ENCODE measurements around the gene NFX1.
"Not testable (repeated sequence)": the region's sequence is repeated elsewhere in the genome, so short reads cannot be mapped to it uniquely, and the experiment has no call there.

The NFX1 gene

DNA sequence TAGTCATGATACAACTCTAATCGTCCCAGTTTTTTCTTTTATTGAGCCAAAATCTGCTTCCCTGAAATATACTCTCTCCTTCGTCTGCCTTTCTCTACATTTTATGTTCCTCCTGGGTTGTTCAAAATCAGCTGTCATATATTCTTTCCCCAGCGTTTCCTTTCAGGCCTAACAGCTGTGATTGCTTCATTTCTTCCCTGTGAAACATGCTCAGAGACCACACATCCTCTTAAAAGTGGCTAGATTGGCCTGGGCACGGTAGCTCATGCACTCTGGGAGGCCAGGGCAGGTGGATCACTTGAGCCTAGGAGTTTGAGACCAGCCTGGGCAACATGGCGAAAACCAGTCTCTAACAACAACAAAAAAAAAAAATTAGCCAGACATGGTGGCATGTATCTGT, 25.1 kb downstream of the NFX1 start:
- H2BK120ac ChIP-seq (ENCODE audit: low read depth, low read length), result no peak overlapping the region
- no peak overlapping the region for H3K18ac ChIP-seq (ENCODE audit: low read length)
- no peaks in the 10 kb centered on the region for H3K79me1 ChIP-seq (ENCODE audit: low read length)
- H4K5ac ChIP-seq (ENCODE audit: low read length), result no peak overlapping the region
- H2AK5ac ChIP-seq (ENCODE audit: low read length), result no peak overlapping the region
- no peak overlapping the region for H3K4ac ChIP-seq (ENCODE audit: low read depth, low read length)
- no peak overlapping the region for H2BK5ac ChIP-seq (ENCODE audit: low read length)
- no peak overlapping the region for H3K9ac ChIP-seq (ENCODE audit: low read length)
- H4K8ac ChIP-seq (ENCODE audit: low read depth, low read length), result no peak overlapping the region
- H3K23ac ChIP-seq (ENCODE audit: low read length), result no peak overlapping the region
- no peak overlapping the region for H3K27ac ChIP-seq (ENCODE audit: low read depth, low read length)
- H3K4me2 ChIP-seq (ENCODE audit: low read length), result no peak overlapping the region
- H3K27me3 ChIP-seq (ENCODE audit: insufficient read depth, low read length, poor library complexity), result no peaks in the 10 kb centered on the region
- H3K79me2 ChIP-seq (ENCODE audit: control insufficient read depth, insufficient read depth, low read length), result no peaks in the 10 kb centered on the region
- H3K4me3 ChIP-seq (ENCODE audit: low read length), result no peak overlapping the region
- no peak overlapping the region for H3K56ac ChIP-seq (ENCODE audit: low read length)
- no peak for DNase-seq
- no peaks in the 10 kb centered on the region for H3K4me1 ChIP-seq (ENCODE audit: control insufficient read depth, low read depth, low read length)
- no peak overlapping the region for H2BK15ac ChIP-seq (replicated peaks; ENCODE audit: low read depth)
- peaks cover 15% of the 10 kb centered on the region for H3K36me3 ChIP-seq (ENCODE audit: control insufficient read depth, insufficient read depth, low read length)
- no CpG with 5 or more reads among the region's 5 CpGs for WGBS (ENCODE audit: extremely low coverage, insufficient coverage, low lambda C conversion rate)

DNA sequence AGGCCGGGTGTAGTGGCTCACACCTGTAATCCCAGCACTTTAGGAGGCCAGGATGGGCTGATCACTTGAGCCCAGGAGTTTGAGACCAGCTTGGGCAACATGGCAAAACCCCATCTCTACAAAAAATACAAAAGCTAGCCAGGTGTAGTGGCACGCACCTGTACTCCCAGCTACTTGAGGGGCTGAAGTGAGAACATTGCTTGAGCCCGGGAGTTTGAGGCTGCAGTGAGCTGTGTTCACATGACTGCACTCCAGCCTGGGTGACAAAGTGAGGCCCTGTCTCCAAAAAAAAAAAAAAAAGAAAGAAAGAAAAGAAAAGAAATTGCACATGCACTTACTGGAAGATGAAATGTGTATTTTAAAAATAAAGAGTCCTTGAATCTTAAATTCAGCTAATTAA, 26.8 kb downstream of the NFX1 start:
- H2AK5ac ChIP-seq (ENCODE audit: low read length); H3K4me1 ChIP-seq (ENCODE audit: control insufficient read depth, low read depth, low read length); H3K18ac ChIP-seq (ENCODE audit: low read length); H3K23ac ChIP-seq (ENCODE audit: low read length); H3K4me3 ChIP-seq (ENCODE audit: low read length); H3K9ac ChIP-seq (ENCODE audit: low read length); H3K4ac ChIP-seq (ENCODE audit: low read depth, low read length); H4K5ac ChIP-seq (ENCODE audit: low read length); H3K27me3 ChIP-seq (ENCODE audit: insufficient read depth, low read length, poor library complexity); DNase-seq; H2BK5ac ChIP-seq (ENCODE audit: low read length); H2BK15ac ChIP-seq (replicated peaks; ENCODE audit: low read depth); H3K4me2 ChIP-seq (ENCODE audit: low read length); H3K27ac ChIP-seq (ENCODE audit: low read depth, low read length); H3K56ac ChIP-seq (ENCODE audit: low read length); H3K79me2 ChIP-seq (ENCODE audit: control insufficient read depth, insufficient read depth, low read length); H2BK120ac ChIP-seq (ENCODE audit: low read depth, low read length); H4K8ac ChIP-seq (ENCODE audit: low read depth, low read length); H3K79me1 ChIP-seq (ENCODE audit: low read length): not testable (repeated sequence)
- no CpG with 5 or more reads among the region's 3 CpGs for WGBS (ENCODE audit: extremely low coverage, insufficient coverage, low lambda C conversion rate)
- peaks cover 11% of the 10 kb centered on the region for H3K36me3 ChIP-seq (ENCODE audit: control insufficient read depth, insufficient read depth, low read length)

- H3K27ac ChIP-seq (ENCODE audit: low read depth, low read length), result no peak overlapping the region
- no peak overlapping the region for H3K9ac ChIP-seq (ENCODE audit: low read length)
- DNase-seq, result no peak
These were observed 27.9 kb downstream of the NFX1 start for GRCh38 chr9:33318225-33318624.

GRCh38 chr9:33318781-33319180, 28.5 kb downstream of the NFX1 start:
- H3K9ac ChIP-seq (ENCODE audit: low read length), result no peak overlapping the region
- no peak overlapping the region for H2BK15ac ChIP-seq (replicated peaks; ENCODE audit: low read depth)
- no peak overlapping the region for H3K4me2 ChIP-seq (ENCODE audit: low read length)
- no CpG with 5 or more reads among the region's 8 CpGs for WGBS (ENCODE audit: extremely low coverage, insufficient coverage, low lambda C conversion rate)
- no peak overlapping the region for H4K8ac ChIP-seq (ENCODE audit: low read depth, low read length)
- no peak overlapping the region for H3K4ac ChIP-seq (ENCODE audit: low read depth, low read length)
- H2BK5ac ChIP-seq (ENCODE audit: low read length), result no peak overlapping the region
- H2AK5ac ChIP-seq (ENCODE audit: low read length), result no peak overlapping the region
- no peak for DNase-seq
- no peaks in the 10 kb centered on the region for H3K4me1 ChIP-seq (ENCODE audit: control insufficient read depth, low read depth, low read length)
- no peak overlapping the region for H3K27ac ChIP-seq (ENCODE audit: low read depth, low read length)
- H3K18ac ChIP-seq (ENCODE audit: low read length), result no peak overlapping the region
- no peaks in the 10 kb centered on the region for H3K79me1 ChIP-seq (ENCODE audit: low read length)
- no peak overlapping the region for H3K23ac ChIP-seq (ENCODE audit: low read length)
- H3K36me3 ChIP-seq (ENCODE audit: control insufficient read depth, insufficient read depth, low read length), result peaks cover 10% of the 10 kb centered on the region
- no peak overlapping the region for H2BK120ac ChIP-seq (ENCODE audit: low read depth, low read length)
- H3K79me2 ChIP-seq (ENCODE audit: control insufficient read depth, insufficient read depth, low read length), result no peaks in the 10 kb centered on the region
- H3K56ac ChIP-seq (ENCODE audit: low read length), result no peak overlapping the region
- H4K5ac ChIP-seq (ENCODE audit: low read length), result no peak overlapping the region
- H3K4me3 ChIP-seq (ENCODE audit: low read length), result no peak overlapping the region
- no peaks in the 10 kb centered on the region for H3K27me3 ChIP-seq (ENCODE audit: insufficient read depth, low read length, poor library complexity)

More at GRCh38 chr9:33318225-33318624, 27.9 kb downstream of the NFX1 start:
- no peak overlapping the region for H3K56ac ChIP-seq (ENCODE audit: low read length)
- no peak overlapping the region for H3K4me2 ChIP-seq (ENCODE audit: low read length)
- H4K8ac ChIP-seq (ENCODE audit: low read depth, low read length), result no peak overlapping the region
- no peaks in the 10 kb centered on the region for H3K27me3 ChIP-seq (ENCODE audit: insufficient read depth, low read length, poor library complexity)
- no peak overlapping the region for H2BK120ac ChIP-seq (ENCODE audit: low read depth, low read length)
- H4K5ac ChIP-seq (ENCODE audit: low read length), result no peak overlapping the region
- no peaks in the 10 kb centered on the region for H3K79me1 ChIP-seq (ENCODE audit: low read length)
- H3K4ac ChIP-seq (ENCODE audit: low read depth, low read length), result no peak overlapping the region
- no peaks in the 10 kb centered on the region for H3K79me2 ChIP-seq (ENCODE audit: control insufficient read depth, insufficient read depth, low read length)
- H2BK15ac ChIP-seq (replicated peaks; ENCODE audit: low read depth), result no peak overlapping the region
- H3K4me1 ChIP-seq (ENCODE audit: control insufficient read depth, low read depth, low read length), result no peaks in the 10 kb centered on the region
- H3K36me3 ChIP-seq (ENCODE audit: control insufficient read depth, insufficient read depth, low read length), result peaks cover 12% of the 10 kb centered on the region
- no peak overlapping the region for H3K18ac ChIP-seq (ENCODE audit: low read length)
- H2AK5ac ChIP-seq (ENCODE audit: low read length), result no peak overlapping the region
- no CpG with 5 or more reads among the region's 3 CpGs for WGBS (ENCODE audit: extremely low coverage, insufficient coverage, low lambda C conversion rate)
- no peak overlapping the region for H2BK5ac ChIP-seq (ENCODE audit: low read length)
- H3K23ac ChIP-seq (ENCODE audit: low read length), result no peak overlapping the region
- no peak overlapping the region for H3K4me3 ChIP-seq (ENCODE audit: low read length)

- no peak overlapping the region for H3K56ac ChIP-seq (ENCODE audit: low read length)
- H2BK15ac ChIP-seq (replicated peaks; ENCODE audit: low read depth), result no peak overlapping the region
- H3K79me2 ChIP-seq (ENCODE audit: control insufficient read depth, insufficient read depth, low read length), result no peaks in the 10 kb centered on the region
- H4K8ac ChIP-seq (ENCODE audit: low read depth, low read length), result no peak overlapping the region
- no peak overlapping the region for H3K27ac ChIP-seq (ENCODE audit: low read depth, low read length)
- H3K23ac ChIP-seq (ENCODE audit: low read length), result no peak overlapping the region
- no peak overlapping the region for H3K4me2 ChIP-seq (ENCODE audit: low read length)
- no peak overlapping the region for H3K4ac ChIP-seq (ENCODE audit: low read depth, low read length)
- no peak overlapping the region for H2BK5ac ChIP-seq (ENCODE audit: low read length)
- no peak overlapping the region for H3K9ac ChIP-seq (ENCODE audit: low read length)
- WGBS (ENCODE audit: extremely low coverage, insufficient coverage, low lambda C conversion rate), result no CpG with 5 or more reads among the region's 1 CpG
- no peaks in the 10 kb centered on the region for H3K27me3 ChIP-seq (ENCODE audit: insufficient read depth, low read length, poor library complexity)
- no peaks in the 10 kb centered on the region for H3K79me1 ChIP-seq (ENCODE audit: low read length)
- H3K18ac ChIP-seq (ENCODE audit: low read length), result no peak overlapping the region
- no peaks in the 10 kb centered on the region for H3K4me1 ChIP-seq (ENCODE audit: control insufficient read depth, low read depth, low read length)
- no peak overlapping the region for H2AK5ac ChIP-seq (ENCODE audit: low read length)
- no peak overlapping the region for H3K4me3 ChIP-seq (ENCODE audit: low read length)
- no peak overlapping the region for H4K5ac ChIP-seq (ENCODE audit: low read length)
- H3K36me3 ChIP-seq (ENCODE audit: control insufficient read depth, insufficient read depth, low read length), result peaks cover 10% of the 10 kb centered on the region
- DNase-seq, result no peak
- no peak overlapping the region for H2BK120ac ChIP-seq (ENCODE audit: low read depth, low read length)
These were observed 29.9 kb downstream of the NFX1 start for GRCh38 chr9:33320230-33320567.

DNA sequence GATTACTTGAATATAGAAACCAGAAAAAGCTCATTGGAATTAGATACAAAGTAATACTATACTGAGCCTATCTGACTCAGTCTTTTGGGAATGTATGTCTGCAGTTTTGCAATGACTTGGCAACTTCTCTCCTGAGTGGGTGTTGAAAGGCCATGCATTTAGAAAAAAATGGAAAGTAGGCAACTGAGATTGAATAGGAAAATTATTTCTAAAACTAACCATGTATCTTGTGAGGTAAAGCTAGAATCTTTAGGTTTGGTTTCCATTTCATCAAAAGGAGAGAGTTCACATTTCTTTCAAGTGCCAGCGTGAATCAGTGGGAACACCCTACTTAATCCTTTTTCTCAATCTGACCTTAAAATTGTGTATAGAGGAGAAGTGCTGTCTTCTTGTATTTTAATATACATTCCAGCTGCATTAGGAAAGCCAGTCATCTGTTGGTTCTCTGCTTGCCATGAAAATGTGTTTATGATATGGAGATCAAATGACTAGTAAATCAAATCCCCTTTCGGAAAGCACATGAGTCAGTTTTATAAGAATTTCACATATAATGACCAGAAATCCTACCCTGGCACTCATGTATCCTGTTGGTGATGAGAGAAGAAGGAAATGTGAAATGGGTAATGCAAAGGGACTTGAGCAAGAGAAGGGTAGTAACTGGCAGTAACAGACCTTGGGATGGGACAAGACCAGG, 30.4 kb downstream of the NFX1 start:
- no peak overlapping the region for H3K9ac ChIP-seq (ENCODE audit: low read length)
- no peak overlapping the region for H2BK15ac ChIP-seq (replicated peaks; ENCODE audit: low read depth)
- peaks cover 9% of the 10 kb centered on the region for H3K36me3 ChIP-seq (ENCODE audit: control insufficient read depth, insufficient read depth, low read length)
- H3K56ac ChIP-seq (ENCODE audit: low read length), result no peak overlapping the region
- WGBS (ENCODE audit: extremely low coverage, insufficient coverage, low lambda C conversion rate), result no CpG with 5 or more reads among the region's 2 CpGs
- no peak overlapping the region for H3K4me3 ChIP-seq (ENCODE audit: low read length)
- H2AK5ac ChIP-seq (ENCODE audit: low read length), result no peak overlapping the region
- H4K8ac ChIP-seq (ENCODE audit: low read depth, low read length), result no peak overlapping the region
- no peak overlapping the region for H3K27ac ChIP-seq (ENCODE audit: low read depth, low read length)
- H3K23ac ChIP-seq (ENCODE audit: low read length), result no peak overlapping the region
- H3K4me2 ChIP-seq (ENCODE audit: low read length), result no peak overlapping the region
- no peaks in the 10 kb centered on the region for H3K79me2 ChIP-seq (ENCODE audit: control insufficient read depth, insufficient read depth, low read length)
- H4K5ac ChIP-seq (ENCODE audit: low read length), result no peak overlapping the region
- no peak overlapping the region for H2BK120ac ChIP-seq (ENCODE audit: low read depth, low read length)
- H3K4ac ChIP-seq (ENCODE audit: low read depth, low read length), result no peak overlapping the region
- H3K79me1 ChIP-seq (ENCODE audit: low read length), result no peaks in the 10 kb centered on the region
- H2BK5ac ChIP-seq (ENCODE audit: low read length), result no peak overlapping the region
- H3K27me3 ChIP-seq (ENCODE audit: insufficient read depth, low read length, poor library complexity), result no peaks in the 10 kb centered on the region
- no peaks in the 10 kb centered on the region for H3K4me1 ChIP-seq (ENCODE audit: control insufficient read depth, low read depth, low read length)
- no peak for DNase-seq
- H3K18ac ChIP-seq (ENCODE audit: low read length), result no peak overlapping the region

Measured in mesendoderm (in vitro differentiated cells).